Upper lobe of right lung (tissue), 1 donor: Measurements from ENCODE around the gene CACHD1. TPM values are rescaled to one million over a fixed set of nuclear protein-coding genes. Genes with fewer than 3 reads are reported as not detected.

Source experiments
- ATAC-seq: fragments of 200-7000 bp; cut with Tn5 transposase; one replicate; pipeline ENCODE4 v1.9.1; 2020; ENCODE audit warnings: mild to moderate bottlenecking, moderate library complexity
- DNase-seq: peaks from one replicate; pipeline ENCODE4 v3.0.0-alpha.2; 2020
- H3K27ac ChIP-seq: fragments of 200-600 bp; one replicate; pipeline ENCODE4 v1.8.0; 2022
- H3K27me3 ChIP-seq: fragments of 200-600 bp; one replicate; pipeline ENCODE4 v1.8.0; 2022; ENCODE audit warnings: mild to moderate bottlenecking
- H3K36me3 ChIP-seq: fragments of 200-600 bp; one replicate; pipeline ENCODE4 v1.8.0; 2022
- H3K4me1 ChIP-seq: fragments of 200-600 bp; one replicate; pipeline ENCODE4 v1.8.0; 2022
- H3K4me3 ChIP-seq: fragments of 200-600 bp; one replicate; pipeline ENCODE4 v1.8.0; 2022; ENCODE audit warnings: mild to moderate bottlenecking
- H3K9me3 ChIP-seq: fragments of 200-600 bp; one replicate; pipeline ENCODE4 v1.8.0; 2022
- CTCF ChIP-seq: fragments of 200-600 bp; IDR thresholded peaks from one replicate; pipeline ENCODE4 v1.8.0; 2022; ENCODE audit warnings: antibody characterized with exemption
- intact Hi-C: fragments of 100-400 bp; cut with DNase I; formaldehyde crosslinking; loops from one replicate; pipeline ENCODE4 v1.11.0; 2022
- total RNA-seq: library from RNA; stranded (reverse); fragmentation: NEBNext Ultra II Directional; extraction: Animal tissue kit (Norgen Biotek cat#: 25700); gene quantifications from one replicate; pipeline ENCODE4 v1.2.1, GENCODE V29; 2021
- donor health status: DM: no; HTN: yes; CAD: no; lungs with severe emphysema.

Gene CACHD1
- total RNA-seq, 1 donor from 2014 or later = 31.8 TPM

DNA sequence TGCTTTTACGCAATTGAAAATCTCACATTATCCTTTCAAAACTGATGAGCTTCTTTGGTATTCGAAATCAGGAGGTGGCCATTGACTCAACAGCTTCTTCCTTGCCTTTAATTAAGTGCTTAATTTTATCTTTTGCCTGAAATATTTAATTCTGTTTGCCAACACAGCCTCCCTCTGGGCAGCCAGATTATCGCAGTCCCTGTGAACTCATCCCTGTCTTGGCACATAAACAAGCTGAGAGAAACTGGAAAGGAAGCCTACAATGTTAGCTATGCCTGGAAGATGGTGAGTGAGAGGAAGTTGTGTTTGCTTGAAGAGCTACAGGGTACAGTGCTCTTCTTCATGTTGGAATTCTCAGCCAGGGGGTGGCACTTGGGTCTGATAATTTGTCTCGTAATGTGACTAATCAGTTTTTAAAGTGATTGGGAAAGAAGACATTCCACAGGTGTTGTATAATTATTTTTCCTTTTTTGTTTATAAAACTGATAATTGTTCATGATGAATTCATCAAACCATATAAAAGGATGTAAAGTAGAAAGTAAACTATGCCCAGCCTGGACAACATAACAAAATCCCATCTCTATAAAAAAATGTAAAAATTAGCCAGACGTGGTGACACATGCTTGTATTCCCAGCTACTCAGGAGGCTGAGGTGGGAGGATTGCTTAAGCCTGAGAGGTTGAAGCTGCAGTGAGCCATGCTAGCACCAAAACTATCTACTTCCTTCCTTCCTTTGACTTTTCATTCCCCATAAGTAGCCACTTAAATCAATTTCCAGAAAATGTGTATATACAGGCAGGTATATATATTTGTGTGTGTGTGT, 184.8 kb downstream of the CACHD1 start:
- Histone ChIP-seq H3K27ac (no peak overlapping the region), H3K4me1 (no peaks in the 10 kb centered on the region), H3K4me3 (no peak overlapping the region), H3K9me3 (no peaks in the 10 kb centered on the region), H3K27me3 (no peaks in the 10 kb centered on the region), H3K36me3 (peaks cover 14% of the 10 kb centered on the region)
- intact Hi-C loops = no loop called here
- no peak for DNase-seq
- ATAC-seq = peak; percentile 21
- peak; percentile 30 for TF ChIP-seq CTCF

DNA sequence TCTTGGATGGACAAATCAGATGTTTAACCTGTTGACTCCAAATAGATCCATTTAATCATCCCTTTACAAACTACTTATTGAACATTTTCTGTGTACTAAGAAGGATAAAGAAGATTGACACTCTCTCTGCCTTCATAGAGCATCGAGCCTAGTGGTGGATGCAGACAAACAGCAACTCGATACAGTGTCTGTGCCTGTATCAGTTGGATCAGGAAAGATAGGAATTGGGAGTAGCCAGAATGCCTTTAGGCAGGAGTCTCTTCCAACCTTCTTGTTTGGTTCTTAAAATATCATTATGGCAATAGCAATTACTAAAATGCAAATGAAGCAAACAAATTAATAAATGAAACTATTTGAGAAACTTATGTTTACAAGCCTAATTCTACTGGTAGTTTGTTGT, 185.9 kb downstream of the CACHD1 start:
- H3K4me3 ChIP-seq = no peak overlapping the region
- H3K27ac ChIP-seq = no peak overlapping the region
- intact Hi-C loops = no loop called here
- no peaks in the 10 kb centered on the region for H3K27me3 ChIP-seq
- H3K36me3 ChIP-seq = peaks cover 14% of the 10 kb centered on the region
- no peak for TF ChIP-seq CTCF
- no peaks in the 10 kb centered on the region for H3K9me3 ChIP-seq
- H3K4me1 ChIP-seq = no peaks in the 10 kb centered on the region
- DNase-seq (no peak), ATAC-seq (no peak)

DNA sequence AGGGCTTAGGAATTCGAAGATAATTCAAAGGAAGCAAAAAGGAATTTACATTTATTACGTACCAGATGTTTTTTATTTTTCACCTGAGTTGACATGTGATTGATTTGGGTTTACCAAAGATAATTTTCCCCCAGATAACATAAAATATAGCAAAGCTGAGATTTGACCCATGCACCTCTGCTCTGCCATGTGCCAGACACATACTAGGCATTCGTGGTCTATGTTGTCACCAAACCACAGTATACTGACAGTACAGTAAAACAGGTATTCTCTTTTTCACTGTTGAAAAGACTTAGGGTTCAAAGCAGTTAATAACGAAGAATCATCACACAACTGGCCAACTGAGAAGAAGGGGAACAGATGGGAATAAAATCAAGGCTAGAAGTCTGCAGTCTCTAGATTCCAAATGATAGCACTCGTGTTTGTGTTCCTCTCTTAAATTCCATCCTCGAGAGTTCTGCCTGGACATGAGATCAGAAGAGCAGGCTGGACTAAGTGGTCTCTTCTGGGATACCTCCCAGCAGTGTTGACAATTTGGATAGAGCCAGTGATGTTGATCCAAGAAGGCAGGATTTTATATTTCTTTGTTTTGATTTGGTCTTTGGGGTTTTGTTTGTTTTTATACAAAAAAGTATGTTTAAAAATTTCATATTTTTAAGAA, 189.7 kb downstream of the CACHD1 start:
- no peak for ATAC-seq
- no peak for TF ChIP-seq CTCF
- intact Hi-C loops = no loop called here
- Histone ChIP-seq H3K36me3 (peaks cover 25% of the 10 kb centered on the region), H3K4me1 (no peaks in the 10 kb centered on the region), H3K9me3 (no peaks in the 10 kb centered on the region), H3K27ac (no peak overlapping the region), H3K4me3 (no peak overlapping the region), H3K27me3 (no peaks in the 10 kb centered on the region)
- DNase-seq = no peak

DNA sequence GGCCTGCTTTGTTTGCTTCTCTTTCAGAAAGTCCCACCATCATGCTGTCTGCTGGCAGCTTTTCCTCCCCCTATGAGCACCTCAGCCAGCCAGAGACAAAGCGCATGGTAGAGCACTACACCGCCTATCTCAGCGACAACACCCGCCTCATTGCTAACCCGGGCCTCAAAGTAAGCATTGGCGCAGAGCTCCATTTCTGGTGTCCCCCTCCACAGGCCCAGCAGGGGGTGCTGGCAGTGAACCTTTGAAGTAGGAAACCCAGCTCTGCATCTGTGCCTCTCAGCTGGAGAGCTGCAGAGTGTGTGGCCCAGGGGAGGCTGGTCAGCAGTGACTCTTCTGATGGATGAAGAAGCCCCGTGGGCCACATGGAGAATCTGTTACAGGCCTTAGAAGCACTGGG, 193.7 kb downstream of the CACHD1 start:
- H3K9me3 ChIP-seq = no peaks in the 10 kb centered on the region
- no peak for TF ChIP-seq CTCF
- H3K36me3 ChIP-seq = peaks cover 22% of the 10 kb centered on the region
- ATAC-seq (peak; percentile 52), DNase-seq (no peak)
- no peaks in the 10 kb centered on the region for H3K4me1 ChIP-seq
- no peaks in the 10 kb centered on the region for H3K27me3 ChIP-seq
- H3K27ac ChIP-seq = no peak overlapping the region
- H3K4me3 ChIP-seq = no peak overlapping the region
- intact Hi-C loops = no loop called here

GRCh38 chr1:64664299-64664698, 194.4 kb downstream of the CACHD1 start:
- H3K4me1 ChIP-seq = no peaks in the 10 kb centered on the region
- no peaks in the 10 kb centered on the region for H3K27me3 ChIP-seq
- peaks cover 19% of the 10 kb centered on the region for H3K36me3 ChIP-seq
- no peak for TF ChIP-seq CTCF
- intact Hi-C loops = no loop called here
- ATAC-seq (no peak), DNase-seq (no peak)
- H3K27ac ChIP-seq = no peak overlapping the region
- no peaks in the 10 kb centered on the region for H3K9me3 ChIP-seq
- H3K4me3 ChIP-seq = no peak overlapping the region
